ENCODE data around the gene SLC2A13. TPM values are rescaled to one million over a fixed set of nuclear protein-coding genes. Genes with fewer than 3 reads are reported as not detected.
A peak's percentile ranks its signal among the peaks of the same experiment; 100 is the strongest.

The SLC2A13 gene
- total and polyA plus RNA-seq, 4 donors = 3.2 to 21.4 (median 7.4) TPM

DNA sequence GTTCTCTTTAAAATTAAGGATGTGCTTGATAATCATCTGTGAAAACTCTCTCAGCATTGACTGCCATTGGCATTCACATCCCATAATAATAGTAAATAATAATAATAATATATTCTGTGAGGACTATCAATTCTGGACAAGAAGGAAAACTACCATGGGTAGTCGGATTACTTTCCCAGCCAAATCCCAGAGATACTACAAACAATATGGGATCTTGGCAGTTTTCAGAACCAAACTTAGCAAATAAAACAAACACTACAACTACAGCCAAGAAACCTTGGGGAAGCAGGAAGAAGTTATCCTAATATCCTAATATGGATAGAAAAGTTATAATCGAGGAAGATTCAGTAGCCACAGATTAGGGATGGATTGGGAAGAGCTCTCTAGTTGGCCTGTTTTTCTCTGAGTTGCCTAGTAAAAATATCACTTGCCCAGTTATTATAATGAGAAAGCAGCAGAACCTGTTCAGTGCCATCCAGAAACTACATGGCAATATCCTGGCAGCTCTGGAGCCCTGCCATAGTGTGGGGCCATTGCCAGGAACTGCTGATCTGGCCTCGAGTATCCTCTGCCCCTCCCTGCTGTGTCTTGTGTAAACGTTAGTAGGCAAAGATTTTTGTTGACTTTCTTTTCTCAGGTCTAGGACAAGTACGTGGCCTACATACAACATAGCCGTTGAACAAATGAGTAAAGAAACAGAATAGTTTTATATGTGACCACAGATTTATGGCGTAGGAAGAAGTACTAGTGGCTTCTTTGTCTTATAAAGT lies 193.5 kb downstream of the SLC2A13 start:
- H3K4me3 ChIP-seq = no peak overlapping the region
- DNase-seq (peak; percentile 9 to 56 (median 28)), ATAC-seq (ENCODE audit: insufficient read depth, low FRiP score) (peak; percentile 91)
- no peak overlapping the region for H3K27ac ChIP-seq (ENCODE audit: low read depth in 1 of 2, low read length in 1 of 2)
- no peak overlapping the region for H3K9ac ChIP-seq (ENCODE audit: insufficient read depth in 1 of 2, low read length in 2 of 2)
- no peaks in the 10 kb centered on the region for H3K9me3 ChIP-seq (ENCODE audit: control insufficient read depth in 4 of 4, insufficient read depth in 3 of 4, low read length in 3 of 4)
- no peaks in the 10 kb centered on the region for H3K4me1 ChIP-seq (ENCODE audit: control insufficient read depth in 5 of 5, insufficient read depth in 5 of 5, low read length in 5 of 5)
- TF ChIP-seq, protein P1, sequence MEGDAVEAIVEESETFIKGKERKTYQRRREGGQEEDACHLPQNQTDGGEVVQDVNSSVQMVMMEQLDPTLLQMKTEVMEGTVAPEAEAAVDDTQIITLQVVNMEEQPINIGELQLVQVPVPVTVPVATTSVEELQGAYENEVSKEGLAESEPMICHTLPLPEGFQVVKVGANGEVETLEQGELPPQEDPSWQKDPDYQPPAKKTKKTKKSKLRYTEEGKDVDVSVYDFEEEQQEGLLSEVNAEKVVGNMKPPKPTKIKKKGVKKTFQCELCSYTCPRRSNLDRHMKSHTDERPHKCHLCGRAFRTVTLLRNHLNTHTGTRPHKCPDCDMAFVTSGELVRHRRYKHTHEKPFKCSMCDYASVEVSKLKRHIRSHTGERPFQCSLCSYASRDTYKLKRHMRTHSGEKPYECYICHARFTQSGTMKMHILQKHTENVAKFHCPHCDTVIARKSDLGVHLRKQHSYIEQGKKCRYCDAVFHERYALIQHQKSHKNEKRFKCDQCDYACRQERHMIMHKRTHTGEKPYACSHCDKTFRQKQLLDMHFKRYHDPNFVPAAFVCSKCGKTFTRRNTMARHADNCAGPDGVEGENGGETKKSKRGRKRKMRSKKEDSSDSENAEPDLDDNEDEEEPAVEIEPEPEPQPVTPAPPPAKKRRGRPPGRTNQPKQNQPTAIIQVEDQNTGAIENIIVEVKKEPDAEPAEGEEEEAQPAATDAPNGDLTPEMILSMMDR (IDR thresholded peaks at IDR 0.05; ENCODE audit: control extremely low read depth, extremely low read depth) = no peak
- no peaks in the 10 kb centered on the region for H3K36me3 ChIP-seq (ENCODE audit: control insufficient read depth in 4 of 4, insufficient read depth in 4 of 4, low read length in 4 of 4)
- no peaks in the 10 kb centered on the region for H3K27me3 ChIP-seq (ENCODE audit: control insufficient read depth in 3 of 3, insufficient read depth in 3 of 3, low read length in 2 of 3)
- 56 to 86% methylated on average over 7 of the region's 7 CpGs for WGBS, 2 donors

DNA sequence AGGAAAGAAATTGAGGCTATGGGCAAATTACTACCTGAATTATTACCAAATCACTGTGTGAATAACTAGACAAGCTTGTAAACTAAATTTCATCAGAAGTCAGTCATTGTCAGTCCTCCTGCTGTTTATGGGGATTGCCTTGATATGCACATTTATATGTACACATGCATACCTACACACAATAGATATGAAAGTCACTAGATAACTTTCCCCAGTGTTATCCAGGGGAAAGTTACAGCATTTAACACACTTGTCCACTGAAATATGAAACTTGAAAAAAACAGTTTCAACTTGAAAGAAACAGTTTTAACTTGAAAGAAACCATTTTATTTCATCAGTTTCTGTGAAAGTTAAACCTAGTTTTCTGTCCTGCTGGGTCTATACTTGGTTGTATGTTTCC lies 199.6 kb downstream of the SLC2A13 start:
- TF ChIP-seq, protein P1 (IDR thresholded peaks at IDR 0.05; ENCODE audit: control extremely low read depth, extremely low read depth) = no peak

DNA sequence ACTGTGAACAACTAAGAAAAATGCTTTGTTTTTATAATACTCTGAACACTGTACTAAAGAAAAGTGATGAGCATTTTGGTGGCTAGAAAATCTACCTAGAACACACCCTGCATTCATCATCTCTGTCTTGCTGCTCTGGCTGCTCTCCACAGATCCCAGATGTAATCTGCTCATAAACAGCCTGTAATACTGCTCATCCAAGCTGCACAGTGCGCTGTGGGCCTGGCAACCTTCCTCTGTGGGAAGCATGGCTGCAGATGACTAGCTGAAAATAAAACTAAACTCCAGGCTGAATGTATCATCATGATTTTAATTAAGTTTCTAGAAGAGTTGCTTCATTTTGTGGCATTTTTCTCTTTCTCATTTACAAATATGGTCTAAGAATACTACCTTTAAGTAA lies 200.7 kb downstream of the SLC2A13 start:
- H3K4me3 ChIP-seq = no peak overlapping the region
- H3K4me1 ChIP-seq (ENCODE audit: control insufficient read depth in 5 of 5, insufficient read depth in 5 of 5, low read length in 5 of 5) = peaks cover 0 to 4% (median 0%) of the 10 kb centered on the region in 5 donors
- no peak overlapping the region for H3K9ac ChIP-seq (ENCODE audit: insufficient read depth in 1 of 2, low read length in 2 of 2)
- H3K27me3 ChIP-seq (ENCODE audit: control insufficient read depth in 3 of 3, insufficient read depth in 3 of 3, low read length in 2 of 3) = no peaks in the 10 kb centered on the region
- DNase-seq = peak; percentile 18 to 50 (median 21)
- H3K9me3 ChIP-seq (ENCODE audit: control insufficient read depth in 4 of 4, insufficient read depth in 3 of 4, low read length in 3 of 4) = no peaks in the 10 kb centered on the region
- no peak overlapping the region for H3K27ac ChIP-seq (ENCODE audit: low read depth in 1 of 2, low read length in 1 of 2)
- H3K36me3 ChIP-seq (ENCODE audit: control insufficient read depth in 4 of 4, insufficient read depth in 4 of 4, low read length in 4 of 4) = no peaks in the 10 kb centered on the region
- TF ChIP-seq, protein P1 (IDR thresholded peaks at IDR 0.05; ENCODE audit: control extremely low read depth, extremely low read depth) = no peak
- WGBS, 2 donors = 71 to 100% methylated on average over 1 of the region's 1 CpG
- ATAC-seq (ENCODE audit: insufficient read depth, low FRiP score) = peak; percentile 47

More for the DNA sequence above, 199.6 kb downstream of the SLC2A13 start:
- no peak for ATAC-seq (ENCODE audit: insufficient read depth, low FRiP score)
- no peak overlapping the region for H3K27ac ChIP-seq (ENCODE audit: low read depth in 1 of 2, low read length in 1 of 2)
- no peaks in the 10 kb centered on the region for H3K36me3 ChIP-seq (ENCODE audit: control insufficient read depth in 4 of 4, insufficient read depth in 4 of 4, low read length in 4 of 4)
- no peak for DNase-seq
- no peak overlapping the region for H3K9ac ChIP-seq (ENCODE audit: insufficient read depth in 1 of 2, low read length in 2 of 2)
- H3K4me1 ChIP-seq (ENCODE audit: control insufficient read depth in 5 of 5, insufficient read depth in 5 of 5, low read length in 5 of 5) = peaks cover 0 to 4% (median 0%) of the 10 kb centered on the region in 5 donors
- H3K9me3 ChIP-seq (ENCODE audit: control insufficient read depth in 4 of 4, insufficient read depth in 3 of 4, low read length in 3 of 4) = no peaks in the 10 kb centered on the region
- H3K4me3 ChIP-seq = no peak overlapping the region
- H3K27me3 ChIP-seq (ENCODE audit: control insufficient read depth in 3 of 3, insufficient read depth in 3 of 3, low read length in 2 of 3) = no peaks in the 10 kb centered on the region

Data from lung (tissue), 12 donors.